OCI-M1 (cell line): ENCODE data around the gene LUZP2.

Source experiments
- DNase-seq: peaks from one replicate; lab custom pipeline; 2025; lab: John Stamatoyannopoulos, UW

Gene LUZP2

DNA sequence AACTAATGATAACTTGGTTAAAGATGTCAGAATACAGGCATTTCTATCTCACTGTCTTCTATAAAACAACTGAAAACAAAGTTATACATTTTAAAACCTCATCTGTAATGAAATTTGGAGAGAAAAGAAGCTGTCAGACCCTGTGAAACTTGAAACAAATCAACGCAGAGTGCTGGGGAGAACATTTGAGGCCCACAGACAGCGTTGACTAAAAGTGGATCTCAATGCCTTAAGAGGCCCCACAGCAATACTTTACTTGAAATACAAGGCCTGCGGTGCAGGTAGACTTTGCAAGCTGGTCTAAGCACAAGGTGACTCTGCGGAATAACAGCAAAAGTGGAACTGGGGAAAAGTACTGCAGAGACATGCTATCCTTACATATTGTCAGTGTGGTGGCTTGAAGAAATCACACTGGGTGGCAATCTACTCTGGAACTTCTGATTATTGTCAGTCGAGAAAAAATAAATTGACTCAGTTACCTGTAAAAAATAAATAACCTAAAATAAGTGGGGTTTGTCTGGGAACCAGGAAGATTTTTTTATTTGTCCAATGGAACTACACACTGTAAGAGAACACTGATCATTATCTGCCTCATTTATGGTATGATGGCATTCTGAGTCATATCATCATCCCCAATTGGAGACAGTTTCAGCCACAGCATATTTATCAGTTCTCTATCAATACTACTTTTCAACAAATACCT lies 138.9 kb downstream of the LUZP2 start:
- DNase-seq = peak; percentile 6

DNA sequence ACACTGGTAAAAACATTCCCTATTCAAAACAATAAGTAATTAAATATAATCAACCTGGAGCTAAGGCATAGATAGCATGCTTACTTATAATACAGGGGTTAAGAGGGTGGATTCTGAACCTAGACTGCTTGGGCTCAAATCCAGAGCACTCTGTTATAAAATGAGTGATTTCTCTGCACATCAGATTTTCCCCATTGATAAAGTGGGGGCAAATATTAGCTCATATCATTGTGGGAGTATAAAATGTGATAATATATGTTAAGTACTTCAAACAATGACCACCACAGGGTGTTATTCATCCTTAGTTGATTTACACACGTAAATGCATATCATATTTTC lies 139.4 kb downstream of the LUZP2 start:
- DNase-seq = no peak

DNA sequence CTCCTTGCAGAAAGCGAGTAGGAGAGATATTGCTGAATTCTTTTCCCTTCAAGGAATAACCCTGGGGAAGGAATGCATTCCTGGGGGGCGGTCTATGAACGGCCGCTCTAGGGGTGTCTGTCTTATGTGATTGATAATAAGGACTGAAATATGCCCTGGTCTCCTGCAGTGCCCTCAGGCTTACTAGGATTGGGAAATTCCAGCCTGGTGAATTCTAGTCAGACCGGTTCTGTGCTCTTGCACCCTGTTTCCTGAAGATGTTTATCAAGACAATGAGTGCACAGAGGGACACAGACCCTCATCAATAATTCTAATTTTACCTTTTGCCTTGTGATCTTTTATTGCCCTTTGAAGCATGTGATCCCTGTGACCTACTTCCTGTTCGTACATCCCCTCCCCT lies 140.7 kb downstream of the LUZP2 start:
- DNase-seq = no peak

DNA sequence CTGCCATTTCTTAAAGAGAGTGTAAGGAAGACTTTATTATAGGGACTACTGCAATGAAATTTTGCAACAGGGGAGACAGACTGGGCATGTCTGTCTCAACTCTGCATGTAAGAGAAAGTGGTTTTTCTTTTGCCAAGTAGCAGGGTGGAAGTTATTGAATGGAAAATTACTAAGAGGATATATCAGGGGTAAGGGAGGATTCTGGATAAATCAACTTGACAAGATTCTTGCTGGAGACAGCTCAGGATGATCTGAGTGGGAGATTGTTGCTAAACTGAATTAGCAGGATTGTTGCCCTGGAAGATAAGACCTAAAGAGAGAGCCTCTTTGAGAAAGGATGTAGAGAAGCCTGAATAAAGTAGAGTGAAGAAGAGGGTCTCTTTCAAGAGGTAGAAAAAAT lies 145.8 kb downstream of the LUZP2 start:
- DNase-seq = no peak

DNA sequence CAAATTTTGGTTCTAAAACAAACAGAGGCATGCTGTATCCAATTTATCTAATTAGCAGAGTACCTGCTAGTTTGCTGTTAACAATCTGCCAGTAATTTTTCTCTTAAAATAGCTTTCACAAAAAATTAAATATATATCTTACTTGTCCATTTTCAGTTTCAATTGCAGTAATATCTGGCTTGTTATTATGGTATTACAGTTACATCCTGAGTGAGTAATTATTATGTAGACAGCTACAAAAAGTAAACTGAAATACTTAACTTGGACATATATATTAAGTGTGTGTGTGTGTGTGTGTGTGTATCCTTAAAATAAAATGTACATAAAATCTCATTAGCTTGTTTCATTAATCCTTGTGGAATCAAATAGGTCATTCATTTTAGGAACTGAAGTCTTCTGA lies 148.7 kb downstream of the LUZP2 start:
- no peak for DNase-seq

DNA sequence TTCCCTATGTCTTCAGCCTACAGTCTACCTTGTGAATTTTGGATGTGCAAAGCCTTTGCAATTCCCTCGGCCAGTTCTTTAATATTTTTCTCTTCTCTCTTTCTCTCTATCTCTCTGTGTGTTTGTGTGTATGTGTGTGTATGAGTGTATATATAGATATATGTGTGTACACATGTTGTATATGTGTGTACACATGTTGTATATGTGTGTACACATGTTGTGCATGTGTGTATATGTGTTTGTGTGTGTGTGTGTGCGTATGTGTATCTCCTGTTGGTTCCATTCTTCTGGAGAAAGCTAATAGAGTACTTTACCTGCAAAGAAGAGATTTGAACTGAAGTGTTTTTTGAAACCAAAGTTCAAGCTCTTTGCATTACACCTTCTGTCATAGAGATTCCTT lies 155.0 kb downstream of the LUZP2 start:
- DNase-seq = no peak

DNA sequence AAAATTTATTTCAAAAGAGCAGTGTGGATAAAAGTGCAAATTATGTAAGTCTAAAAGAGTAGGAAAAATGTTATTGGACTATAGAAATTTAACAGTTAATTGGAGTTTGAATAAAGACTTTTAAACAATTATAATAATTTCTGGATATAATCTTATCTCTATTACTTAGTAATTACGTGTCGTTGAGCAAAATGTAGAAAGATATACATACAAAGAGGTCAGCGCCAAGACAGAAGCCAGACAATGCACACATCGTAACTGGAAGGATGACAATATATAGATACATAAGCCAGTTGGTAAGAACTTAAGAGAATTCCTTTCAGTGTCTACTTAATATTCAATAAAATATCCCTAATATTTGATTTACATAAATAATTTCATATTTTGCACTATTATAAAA lies 157.0 kb downstream of the LUZP2 start:
- DNase-seq = no peak

DNA sequence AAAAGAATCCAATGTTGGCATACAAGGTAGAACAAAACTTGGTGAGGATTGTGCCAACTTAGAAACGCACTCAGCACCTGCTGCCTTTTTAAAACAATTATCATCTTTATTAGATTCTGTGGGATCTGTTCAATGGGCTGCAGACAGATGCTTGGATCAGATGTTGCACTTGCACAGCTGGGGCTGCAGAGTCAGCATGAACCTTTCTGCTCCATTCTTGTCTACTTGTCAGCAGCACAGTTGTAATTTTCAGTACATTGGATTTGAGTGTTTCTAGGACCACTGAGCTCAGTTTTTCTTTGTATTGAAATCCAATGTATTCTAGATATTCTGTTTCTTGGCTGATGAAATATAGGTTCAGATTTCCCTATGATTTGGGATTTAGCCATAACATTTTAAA lies 164.5 kb downstream of the LUZP2 start:
- no peak for DNase-seq

DNA sequence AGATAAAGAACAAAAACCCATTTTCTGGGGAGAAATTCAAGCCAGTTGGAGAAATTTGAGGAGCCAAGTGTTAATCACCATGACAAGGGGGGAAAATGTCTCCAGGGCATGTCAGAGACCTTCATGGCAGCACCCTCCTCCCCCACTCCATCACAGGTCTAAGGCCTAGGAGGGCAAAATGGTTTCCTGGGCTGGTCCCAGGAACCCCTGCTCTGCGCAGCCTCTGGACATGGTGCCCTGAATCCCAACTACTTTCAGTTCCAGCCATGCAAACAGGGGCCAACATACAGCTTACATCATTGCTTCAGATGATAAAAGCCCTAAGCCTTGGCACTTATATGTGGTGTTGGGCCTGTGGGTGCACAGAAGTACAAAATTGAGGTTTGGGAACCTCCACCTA lies 167.5 kb downstream of the LUZP2 start:
- DNase-seq = no peak

DNA sequence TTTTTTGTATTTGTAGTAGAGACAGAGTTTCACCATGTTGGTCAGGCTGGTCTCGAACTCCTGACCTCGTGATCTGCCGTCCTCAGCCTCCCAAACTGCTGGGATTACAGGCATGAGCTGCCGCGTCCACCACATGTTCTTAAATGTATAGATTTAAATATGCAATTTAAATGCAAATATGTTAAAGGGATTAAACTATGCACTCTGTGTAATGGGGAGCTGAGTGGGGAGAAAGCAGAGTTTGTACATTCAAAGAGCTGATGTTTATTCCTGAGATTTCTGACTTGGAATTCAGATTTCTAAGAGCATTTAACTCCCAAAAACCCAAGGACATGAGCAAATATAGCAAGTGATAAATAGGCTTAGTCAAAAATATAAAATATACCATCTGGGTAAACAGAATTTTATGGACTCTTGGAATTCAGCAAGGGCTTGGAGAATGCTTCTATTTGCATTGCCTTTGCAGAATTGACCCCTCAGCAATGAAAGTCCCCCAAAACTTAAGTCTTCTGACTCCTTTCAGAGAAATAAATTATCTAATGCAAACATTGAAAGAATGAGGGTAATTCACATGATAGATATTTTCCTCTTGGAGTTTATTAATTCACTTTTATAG lies 170.6 kb downstream of the LUZP2 start:
- no peak for DNase-seq

DNA sequence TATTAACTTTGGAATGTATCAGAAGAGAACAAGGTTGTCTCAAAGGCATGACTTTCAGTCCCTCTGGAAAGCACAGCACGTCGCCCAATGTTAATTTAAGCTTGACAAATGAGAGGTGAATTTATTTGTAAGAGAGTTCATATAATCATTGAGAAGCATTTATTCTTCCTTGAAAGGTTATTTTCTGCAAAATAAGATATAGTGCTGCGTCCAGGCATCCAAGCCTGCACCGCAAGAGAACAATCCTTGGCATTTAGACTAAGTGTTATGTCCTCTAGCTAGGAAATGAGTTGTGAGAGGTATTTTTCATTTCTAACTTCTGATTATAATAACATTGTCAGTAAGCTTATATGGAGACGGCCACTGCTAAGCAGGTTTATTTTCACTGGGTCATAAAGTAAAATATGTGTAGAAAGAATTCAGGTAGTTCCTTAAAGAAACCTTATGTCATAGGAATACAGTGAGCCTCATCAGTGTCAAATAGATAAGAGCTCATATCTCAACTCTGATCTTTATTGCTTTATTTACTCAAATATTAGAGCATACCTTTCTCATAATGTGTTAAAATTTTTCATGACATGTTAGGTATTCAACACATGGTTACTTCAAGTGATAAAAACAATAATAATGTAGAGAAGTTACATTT lies 182.0 kb downstream of the LUZP2 start:
- DNase-seq = no peak

DNA sequence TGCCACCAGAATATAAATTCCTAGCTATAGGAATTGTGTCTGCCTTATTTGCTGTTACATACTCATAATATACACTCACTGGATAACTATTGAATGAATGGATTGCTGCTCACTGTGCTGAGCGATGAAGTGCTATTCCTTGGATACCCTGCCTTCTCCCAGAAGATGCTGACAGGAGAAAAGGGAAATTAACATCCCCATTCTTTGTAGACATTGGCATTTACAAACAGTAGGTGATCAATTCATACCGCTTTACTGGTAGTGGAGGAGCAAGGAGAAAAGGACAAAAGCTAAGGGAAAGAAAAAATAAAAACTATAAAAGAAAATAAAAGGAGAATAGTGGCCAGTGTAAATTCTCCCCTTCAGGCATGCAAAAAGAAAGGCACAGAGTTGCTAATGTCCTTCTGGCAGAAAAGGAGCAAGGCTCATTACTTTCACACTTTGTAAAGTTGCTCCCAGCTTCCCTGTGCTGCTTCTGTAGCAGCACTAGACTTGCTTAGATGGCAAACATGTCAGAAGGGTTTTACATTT lies 183.0 kb downstream of the LUZP2 start:
- DNase-seq = no peak

DNA sequence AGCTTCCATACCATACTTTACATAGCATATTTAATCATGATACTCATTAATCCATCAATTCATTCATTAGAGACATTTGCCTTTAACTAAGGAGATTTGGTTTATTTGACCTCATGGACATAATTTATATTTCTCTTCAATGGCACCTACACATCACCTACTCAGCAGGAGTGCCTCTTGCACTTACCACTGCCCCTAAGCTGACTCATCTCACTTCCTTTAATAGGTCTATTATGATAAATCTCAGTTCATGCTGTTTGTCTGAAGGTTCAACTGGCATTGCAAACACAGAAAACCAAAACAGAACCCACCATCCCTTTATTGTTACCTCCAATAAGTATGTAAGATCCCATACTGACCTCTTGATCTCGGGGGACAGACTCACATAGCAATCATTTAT lies 186.7 kb downstream of the LUZP2 start:
- no peak for DNase-seq

DNA sequence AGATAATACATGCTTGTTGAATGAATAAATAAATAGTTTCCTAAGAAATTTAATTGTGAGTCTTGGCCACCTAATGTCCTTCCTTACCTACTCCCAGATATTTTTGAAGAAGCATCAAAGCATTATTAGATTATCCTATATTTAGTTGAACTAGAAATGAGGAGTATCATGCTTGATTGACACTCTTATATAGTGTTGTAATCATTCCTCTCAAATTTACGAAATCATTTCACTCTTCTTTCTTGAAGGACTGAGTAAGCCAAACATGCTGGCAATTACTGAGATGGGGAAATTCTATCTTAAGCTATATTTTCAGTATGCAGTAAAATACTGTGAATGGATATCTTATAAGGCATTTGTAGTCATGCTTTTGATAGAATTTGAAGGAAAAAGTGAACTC lies 189.0 kb downstream of the LUZP2 start:
- DNase-seq = no peak

DNA sequence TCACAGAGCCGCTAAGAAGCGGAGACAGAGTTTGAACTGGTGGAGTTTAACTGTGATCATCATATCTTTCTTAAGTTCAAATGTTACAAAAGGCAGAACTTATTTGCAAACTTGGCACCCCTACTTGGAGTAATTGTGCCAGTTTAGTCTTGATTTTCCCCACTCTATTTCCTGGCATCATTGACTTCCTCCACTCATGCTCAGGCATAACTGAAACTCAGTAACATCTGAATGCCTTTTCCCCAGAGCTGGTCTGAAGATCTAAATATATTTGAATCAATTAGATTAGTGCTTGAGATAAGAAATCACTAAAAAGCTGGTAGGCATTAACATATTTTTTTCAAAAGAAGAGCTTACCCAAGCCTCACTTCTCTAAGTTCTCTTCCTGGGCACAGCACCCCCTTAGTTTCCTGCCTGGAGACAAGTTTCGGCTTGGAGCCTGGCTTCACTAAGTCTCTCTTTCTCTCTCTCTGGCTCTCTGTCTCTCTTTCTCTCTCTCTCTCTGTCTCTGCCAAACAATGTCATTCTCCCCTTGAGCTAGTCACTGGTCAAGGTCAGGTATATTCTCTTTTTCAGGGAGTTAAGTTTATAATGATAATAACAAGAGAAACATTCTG lies 190.8 kb downstream of the LUZP2 start:
- DNase-seq = no peak

DNA sequence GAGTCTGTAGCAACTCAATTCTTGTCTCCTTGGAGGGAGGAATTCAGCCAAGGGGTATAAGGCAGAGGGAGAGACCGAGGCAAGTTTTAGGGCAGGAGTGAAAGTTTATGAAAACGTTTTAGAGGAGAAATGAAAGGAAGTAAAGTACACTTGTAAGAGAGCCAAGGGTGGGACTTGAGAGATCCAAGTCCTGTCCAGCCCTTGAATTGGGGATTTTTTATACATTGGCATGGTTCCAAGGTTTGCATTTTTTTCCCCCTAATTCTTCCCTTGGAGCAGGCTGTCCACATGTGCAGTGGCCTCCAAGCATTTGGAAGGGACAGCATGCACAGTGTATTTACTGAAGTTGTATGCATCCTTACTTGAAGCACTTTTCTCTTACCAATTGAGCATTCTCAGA lies 192.1 kb downstream of the LUZP2 start:
- no peak for DNase-seq

DNA sequence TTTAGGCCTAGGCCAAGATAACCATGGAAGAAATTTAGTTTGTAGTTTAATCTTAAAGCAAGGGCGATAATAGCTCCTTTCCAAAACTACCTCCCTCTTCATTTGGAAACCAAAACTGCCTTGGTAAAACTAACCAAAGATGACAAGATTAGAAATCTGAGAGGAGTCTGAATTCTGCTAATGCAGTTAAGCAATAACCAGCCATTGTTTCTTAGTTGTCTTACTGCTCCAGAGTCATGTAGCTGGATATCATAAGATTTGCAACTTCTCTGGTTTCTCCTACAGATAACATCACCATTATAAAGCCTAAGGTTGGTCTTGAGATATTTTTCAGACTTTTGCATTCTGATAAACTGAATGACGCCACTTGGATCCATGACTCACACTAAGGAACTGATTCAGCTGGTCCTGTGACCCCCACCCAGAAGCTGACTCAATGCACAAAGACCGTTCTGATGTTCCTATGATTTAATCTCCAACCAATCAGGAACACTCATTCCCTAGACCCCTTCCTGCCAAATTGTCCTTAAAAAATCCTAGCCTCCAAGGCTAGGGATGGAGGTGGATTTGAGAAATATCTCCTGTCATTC lies 200.8 kb downstream of the LUZP2 start:
- peak; percentile 13 for DNase-seq

DNA sequence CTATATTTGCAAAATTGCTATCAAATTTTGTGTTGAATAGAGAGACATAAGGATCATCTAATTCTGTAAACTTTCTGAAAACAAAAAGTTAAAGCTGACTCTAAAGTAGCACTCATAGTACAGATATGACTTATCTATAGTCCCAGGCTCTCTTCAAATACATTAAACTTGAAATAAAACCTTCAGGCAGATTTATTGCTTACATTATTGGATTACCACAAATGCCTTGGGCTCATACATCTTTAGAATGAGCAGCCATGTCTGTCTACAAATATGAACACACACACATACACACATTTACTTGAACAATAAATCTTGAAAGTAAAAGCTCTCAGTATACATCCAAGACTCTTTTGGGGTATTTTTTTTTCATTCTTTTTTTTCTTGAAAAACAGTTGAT lies 207.9 kb downstream of the LUZP2 start:
- DNase-seq = peak; percentile 71

DNA sequence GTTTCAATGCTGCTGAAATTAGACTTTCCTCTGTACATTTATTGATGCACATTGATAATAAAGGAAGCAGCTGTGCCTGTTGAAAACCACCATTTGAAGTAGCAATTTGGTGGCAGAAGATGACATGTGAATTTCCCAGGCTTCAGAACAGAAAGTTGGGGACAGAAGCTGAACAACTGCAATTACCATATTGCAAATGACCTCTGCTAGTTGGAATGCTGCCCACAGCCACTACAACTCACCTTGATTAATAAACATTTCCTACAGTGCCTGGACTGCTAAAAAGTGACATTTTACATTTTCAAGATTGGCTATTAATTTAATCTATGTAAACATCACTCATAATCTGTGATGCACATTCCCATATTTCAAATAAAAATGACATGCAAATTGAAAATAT lies 208.6 kb downstream of the LUZP2 start:
- DNase-seq = peak; percentile 2

DNA sequence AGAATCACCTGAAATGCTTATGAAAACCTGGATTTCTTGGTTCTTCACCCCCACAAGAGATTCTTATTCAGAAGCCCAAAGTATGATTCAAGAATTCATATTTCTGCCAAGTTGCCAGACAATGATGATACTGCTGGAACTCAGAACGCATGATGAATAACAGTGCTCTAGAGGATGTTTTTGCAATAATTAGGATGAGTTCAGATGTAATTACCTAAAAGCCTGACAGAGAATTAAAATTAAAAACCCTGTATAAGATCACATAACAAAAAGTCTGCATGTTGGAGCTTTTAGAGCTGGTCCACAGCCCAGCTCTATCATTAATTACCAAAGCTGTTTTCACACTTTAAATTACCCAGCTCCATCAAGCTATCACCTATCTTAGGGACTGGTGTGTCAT lies 211.8 kb downstream of the LUZP2 start:
- no peak for DNase-seq

DNA sequence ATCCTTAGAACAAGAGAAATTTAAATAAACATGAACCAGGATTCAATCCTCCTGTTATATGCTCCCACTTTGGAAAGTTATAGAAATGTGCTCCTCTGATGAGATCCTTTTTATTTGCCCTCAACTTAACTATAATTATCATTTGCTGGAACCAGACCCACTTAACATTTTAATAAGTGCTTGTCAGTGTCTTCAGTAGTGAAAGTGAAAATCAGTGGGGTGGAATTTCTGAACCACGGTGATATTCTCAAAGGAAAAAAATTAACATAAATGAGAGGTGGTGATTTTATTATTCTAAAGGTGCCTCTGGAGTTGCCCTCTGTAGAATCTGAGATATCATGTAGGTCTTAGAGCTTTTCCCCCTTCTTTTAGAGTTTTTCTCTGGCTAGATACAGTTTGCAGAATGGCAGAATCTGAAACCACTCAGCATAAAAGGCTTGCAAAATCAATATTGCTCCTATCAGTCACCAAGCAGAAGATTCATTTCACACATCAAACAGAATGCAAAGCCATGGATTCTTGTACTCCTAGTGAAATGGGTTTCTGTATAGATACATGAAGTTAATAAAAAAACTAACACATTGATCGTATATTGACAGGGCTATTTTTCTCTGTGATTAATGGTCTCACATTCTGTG lies 213.2 kb downstream of the LUZP2 start:
- DNase-seq = no peak

DNA sequence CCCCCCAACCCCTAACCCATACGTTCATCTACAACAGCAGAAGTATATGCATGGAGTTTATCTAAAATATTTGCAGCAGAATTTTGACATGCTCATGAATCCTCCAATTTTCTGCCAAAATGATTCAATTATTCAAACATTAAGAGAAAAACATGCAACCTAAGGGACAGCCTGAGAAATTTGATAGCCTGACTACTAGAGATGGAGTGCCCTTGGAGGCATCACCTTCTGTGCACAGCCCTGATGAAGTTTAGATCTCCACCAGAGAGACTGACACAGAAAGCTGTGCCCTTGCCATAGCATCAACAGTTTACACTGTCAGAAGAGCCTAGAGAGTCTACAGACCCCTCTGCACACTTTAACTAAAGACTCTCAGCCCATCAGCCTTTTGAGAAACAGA lies 217.7 kb downstream of the LUZP2 start:
- no peak for DNase-seq
